Stimulated activated CD8-positive, alpha-beta memory T cell treated with anti-CD3 and anti-CD28 coated beads, Interleukin-15, amount 100 ng/mL, for 24 hours (primary cell): ENCODE data around the gene HORMAD1.
"Not testable (repeated sequence)": the region's sequence is repeated elsewhere in the genome, so short reads cannot be mapped to it uniquely, and the experiment has no call there.

Experiments
- DNase-seq: peaks from one replicate; pipeline ENCODE4 v3.0.0-alpha.2; 2020; ENCODE audit warnings: low read depth

HORMAD1 gene, protein sequence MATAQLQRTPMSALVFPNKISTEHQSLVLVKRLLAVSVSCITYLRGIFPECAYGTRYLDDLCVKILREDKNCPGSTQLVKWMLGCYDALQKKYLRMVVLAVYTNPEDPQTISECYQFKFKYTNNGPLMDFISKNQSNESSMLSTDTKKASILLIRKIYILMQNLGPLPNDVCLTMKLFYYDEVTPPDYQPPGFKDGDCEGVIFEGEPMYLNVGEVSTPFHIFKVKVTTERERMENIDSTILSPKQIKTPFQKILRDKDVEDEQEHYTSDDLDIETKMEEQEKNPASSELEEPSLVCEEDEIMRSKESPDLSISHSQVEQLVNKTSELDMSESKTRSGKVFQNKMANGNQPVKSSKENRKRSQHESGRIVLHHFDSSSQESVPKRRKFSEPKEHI

DNA sequence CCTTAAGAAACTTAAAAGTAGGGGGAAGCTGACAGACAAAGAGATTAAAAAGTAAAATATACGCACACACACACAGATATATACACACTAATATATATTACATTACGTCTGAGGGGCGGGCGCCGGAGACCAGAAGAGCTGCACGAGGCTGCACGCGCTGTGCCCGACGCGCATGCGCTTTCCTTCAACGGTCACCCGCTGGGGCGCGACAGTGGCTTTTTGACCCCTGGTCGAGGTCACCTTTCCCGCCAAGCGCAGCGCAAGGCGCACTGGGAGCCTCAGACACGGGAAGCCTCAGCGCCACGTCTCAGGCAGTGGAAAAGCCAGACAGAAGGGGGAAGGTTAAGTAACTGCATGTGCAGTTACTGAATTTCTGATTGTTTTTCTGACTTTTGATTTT, at the start of gene HORMAD1:
Gene HORMAD1, minus strand, starts transcription at position 193 of the 400 bp plus-strand sequence. CDS start 1,390 bp downstream, outside the sequence.
- DNase-seq, result no peak

DNA sequence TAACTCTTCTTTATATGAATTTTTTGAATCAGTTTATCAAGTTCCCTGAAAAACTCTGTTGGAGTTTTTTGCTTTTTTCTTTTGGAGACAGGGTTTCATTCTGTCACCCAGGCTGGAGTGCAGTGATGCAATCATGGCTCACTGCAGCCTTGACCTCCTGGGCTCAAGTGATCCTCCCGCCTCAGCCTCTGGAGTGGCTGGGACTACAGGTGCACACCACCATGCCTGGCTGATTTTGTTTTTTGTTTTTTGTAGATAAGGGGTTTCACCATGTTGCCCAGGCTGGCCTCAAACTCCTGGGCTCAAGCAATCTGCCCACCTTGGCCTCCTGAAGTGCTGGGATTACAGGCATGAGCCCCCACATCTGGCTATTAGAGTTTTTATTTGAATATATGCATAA, 47.0 kb upstream of the HORMAD1 start:
- DNase-seq, result not testable (repeated sequence)

DNA sequence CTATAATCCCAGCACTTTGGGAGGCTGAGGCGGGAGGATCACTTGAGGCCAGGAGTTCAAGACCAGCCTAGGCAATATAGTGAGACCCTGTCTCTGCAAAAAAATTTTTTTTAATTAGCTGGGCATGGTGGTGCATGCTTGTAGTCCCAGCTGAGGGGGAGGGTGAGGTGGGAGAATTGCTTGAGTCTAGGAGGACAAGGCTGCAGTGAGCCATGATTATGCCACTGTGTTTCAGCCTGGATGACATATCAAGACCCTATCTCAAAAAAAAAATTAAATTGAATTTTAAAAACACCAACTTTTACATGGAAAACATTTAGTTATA, 45.2 kb upstream of the HORMAD1 start:
- DNase-seq, result not testable (repeated sequence)

DNA sequence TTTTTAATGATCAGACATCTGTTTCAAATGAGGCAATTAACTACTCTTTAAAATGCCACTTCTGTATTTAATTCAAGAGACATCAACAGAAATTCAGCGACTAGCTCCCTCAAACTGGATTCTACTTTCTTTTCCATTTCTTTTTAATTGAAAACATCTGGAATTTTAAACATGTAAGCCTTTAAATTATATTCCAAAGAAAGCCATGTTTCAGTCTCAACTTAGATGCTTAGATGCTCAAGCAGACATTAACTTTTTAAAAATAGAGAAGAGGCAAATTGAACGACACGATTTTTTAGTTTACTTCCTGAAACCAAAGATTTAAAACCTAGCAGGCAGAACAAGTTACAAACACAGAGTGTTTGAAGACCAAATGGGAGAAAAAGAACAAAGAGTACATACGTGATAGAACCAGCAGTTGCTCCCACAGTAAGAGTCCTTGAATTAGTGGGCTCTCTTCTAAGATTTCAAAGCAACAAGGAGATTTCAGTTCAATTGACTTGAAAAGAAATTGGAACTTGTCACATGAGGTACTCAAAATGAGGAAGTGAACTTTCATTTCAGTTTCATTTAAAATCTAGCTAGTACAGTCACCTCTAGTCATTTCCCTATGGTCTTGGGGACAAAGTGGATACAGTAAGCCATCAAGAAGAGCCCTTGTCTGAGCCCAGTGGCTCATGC, 44.7 kb upstream of the HORMAD1 start, which contains the start of gene CTSS:
Gene CTSS, minus strand, starts transcription at position 483 of the 681 bp plus-strand sequence. CDS start 1,015 bp downstream, outside the sequence.
- DNase-seq, result no peak

DNA sequence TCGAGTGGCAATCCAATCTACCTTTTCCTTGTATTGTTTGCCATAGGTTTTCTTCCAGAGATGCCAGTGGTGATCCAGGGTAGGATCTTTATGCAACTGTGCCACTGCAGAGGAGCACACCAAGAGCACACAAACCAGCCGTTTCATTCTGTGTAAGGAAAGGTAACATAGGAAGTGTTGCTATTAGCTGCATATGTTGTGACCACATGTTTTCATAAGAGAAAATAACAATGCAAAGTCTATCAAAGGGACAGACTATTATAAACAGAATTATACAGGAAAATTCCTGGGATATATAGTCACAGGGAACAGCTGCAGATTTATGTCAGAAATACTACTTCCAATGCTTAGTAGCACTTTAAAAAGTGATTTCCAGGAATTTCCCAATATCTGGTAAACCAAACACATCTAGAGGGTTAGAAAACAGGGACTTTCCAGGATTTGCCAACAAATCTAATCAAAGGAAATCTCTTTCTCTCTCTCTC, 44.0 kb upstream of the HORMAD1 start:
- no peak for DNase-seq

DNA sequence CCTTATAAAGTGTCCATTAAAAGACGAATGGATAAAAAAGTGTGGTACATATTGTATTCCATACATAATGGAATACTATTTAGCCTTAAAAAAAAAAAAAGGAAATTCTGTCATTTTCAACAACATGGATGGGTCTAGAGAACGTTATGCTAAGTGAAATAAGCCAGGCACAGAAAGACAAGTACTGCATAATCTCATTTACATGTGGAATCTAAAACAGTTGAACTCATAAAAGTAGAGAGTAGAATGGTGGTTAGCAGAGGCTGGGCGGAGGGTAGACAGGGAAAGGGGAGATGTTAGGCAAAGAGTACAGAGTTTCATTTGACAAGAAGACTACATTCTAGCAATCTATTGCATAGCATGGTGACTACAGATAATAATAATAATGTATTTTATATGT, 42.3 kb upstream of the HORMAD1 start:
- no peak for DNase-seq

DNA sequence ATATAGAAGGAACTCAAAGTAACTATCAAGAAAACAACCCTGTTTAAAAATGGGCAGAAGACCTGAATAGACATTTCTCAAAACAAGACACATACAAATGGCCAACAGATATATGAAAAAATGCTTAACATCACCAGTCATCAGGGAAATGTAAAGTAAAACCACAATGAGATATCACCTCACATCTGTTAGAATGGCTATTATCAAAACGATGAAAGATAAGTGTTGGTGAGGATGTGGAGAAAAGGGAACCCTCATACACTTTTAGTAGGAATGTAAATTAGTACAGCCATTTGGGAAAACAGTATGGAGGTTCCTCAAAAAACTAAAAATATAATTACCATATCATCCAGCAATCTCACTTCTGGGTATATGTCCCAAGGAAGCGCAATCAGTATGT, 41.9 kb upstream of the HORMAD1 start:
- no peak for DNase-seq

DNA sequence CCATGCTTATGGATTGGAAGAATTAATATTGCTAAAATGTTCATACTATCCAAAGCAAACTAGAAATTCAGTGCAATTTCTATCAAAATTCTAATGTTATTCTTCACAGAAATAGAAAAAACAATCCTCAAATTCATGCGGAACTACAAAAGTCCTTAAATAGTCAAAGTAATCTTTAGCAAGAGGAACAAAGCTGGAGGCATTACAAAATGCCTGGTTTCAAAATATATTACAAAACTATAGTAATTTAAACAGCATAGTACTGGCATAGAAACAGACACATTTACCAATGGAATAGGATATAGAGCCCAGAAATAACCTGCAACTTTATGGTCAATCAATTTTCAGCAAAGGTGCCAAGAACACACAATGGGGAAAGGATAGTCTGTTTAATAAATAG, 41.1 kb upstream of the HORMAD1 start:
- DNase-seq, result no peak

DNA sequence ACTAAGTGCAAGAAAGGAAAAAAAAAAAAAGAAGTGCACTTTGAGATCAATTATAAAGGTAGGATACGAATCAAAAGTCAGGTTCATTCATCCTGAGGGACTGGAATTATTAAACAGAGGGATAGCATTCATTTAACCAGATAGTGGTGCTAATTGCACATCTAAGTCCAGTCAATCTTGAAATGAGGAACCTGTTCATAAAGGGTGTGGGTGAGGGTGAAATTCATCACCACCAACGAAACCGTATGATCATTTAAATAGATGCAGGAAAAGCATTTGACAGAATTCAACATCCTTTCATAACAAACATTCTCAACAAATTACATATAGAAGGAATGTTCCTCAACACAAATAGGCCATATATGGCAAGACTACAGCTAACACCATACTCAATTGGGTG, 39.3 kb upstream of the HORMAD1 start:
- DNase-seq, result no peak

DNA sequence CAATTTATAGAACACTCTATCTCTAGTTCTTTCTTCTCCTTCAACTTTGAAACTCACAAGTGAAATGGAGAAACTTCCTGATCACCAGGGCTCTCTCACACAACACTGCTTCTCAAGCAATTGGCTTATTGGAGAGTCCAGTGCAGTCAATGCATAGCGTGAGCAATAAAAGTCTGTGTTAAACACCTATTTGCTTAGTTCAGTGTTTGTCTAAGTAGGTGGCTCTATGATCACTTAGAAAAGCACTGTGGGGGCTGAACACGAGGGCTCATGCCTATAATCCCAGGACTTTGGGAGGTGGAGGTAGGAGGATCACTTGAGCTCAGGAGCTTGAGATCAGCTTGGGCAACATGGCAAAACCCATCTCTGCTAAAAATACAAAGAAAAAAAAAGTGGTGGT, 32.7 kb upstream of the HORMAD1 start:
- DNase-seq, result no peak

DNA sequence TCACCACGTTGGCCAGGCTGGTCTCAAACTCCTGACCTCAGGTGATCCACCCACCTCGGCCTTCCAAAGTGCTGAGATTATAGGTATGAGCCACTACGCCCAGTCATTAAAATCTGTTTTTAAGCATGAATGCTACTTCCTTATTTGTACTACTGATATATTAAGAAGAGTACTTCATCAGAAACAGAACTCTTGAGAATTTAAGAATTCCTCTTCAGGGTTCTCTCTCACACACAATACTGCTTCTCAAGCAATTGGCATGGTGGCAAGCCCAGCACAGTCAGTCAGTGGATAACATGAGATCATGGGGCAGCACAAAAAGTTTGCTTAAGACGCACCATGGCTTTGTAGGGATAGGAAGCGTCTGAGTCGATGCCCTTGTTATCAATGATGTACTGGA, 30.7 kb upstream of the HORMAD1 start:
- no peak for DNase-seq

DNA sequence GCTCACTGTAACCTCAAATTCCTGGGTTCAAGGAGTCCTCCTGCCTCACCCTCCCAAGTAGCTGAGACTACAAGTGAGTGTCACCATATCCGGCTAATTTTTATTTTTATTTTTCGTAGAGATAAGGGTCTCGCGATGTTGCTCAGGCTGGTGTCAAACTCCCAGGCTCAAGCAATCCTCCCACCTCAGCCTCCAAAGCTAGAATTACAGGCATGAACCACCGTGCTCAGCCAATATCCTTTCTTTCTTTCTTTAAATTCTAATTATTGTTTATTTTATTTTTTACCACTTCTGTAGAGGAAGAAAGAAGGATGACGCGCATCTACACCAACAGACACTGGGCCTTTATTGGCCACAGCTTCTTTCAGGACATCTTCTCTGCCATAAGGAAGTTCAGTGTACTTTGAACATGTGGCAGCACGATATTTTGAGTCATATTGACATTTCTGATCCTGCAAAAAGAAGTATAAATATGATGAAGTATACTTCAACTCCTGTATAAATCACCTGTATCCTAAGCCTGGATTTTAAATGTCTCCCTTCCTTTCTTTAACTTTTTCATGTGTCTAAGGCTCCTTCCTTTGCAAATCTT, 29.1 kb upstream of the HORMAD1 start:
- no peak for DNase-seq

DNA sequence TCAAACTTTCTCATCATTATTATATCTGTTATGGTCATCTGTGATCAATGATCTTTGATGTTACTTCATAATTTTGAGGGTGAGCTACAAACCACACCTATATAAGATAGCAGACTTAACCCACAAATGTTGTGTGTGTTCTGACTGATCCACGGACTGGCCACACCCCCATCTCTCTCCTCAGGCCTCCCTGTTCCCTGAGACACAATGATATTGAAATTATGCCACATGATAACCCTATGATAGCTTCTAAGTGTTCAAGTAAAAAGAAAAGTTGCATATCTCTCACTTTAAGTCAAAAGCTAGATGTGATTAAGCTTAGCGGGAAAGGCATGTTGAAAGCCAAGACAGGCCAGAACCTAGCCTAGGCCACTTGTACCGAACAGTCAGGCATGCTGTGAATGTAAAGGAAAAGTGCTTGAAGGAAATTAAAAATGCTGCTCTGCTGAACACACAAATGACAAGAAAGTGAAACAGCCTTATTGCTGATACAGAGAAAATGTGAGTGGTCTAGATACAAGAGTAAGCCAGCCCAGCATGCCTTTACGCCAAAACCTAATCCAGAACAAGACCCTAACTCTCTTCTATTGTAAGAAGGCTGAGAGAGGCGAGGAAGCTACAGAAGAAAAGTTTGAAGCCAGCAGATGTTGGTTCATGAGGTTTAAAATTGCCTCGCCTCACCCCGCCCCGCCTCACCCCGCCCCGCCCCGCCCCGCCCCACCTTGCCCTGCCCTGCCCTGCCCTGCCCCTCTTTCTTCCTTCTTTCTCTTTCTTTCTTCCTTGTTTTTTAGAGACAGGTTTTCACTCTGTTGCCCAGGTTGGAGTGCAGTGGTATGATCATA, 28.4 kb upstream of the HORMAD1 start:
- DNase-seq, result no peak

DNA sequence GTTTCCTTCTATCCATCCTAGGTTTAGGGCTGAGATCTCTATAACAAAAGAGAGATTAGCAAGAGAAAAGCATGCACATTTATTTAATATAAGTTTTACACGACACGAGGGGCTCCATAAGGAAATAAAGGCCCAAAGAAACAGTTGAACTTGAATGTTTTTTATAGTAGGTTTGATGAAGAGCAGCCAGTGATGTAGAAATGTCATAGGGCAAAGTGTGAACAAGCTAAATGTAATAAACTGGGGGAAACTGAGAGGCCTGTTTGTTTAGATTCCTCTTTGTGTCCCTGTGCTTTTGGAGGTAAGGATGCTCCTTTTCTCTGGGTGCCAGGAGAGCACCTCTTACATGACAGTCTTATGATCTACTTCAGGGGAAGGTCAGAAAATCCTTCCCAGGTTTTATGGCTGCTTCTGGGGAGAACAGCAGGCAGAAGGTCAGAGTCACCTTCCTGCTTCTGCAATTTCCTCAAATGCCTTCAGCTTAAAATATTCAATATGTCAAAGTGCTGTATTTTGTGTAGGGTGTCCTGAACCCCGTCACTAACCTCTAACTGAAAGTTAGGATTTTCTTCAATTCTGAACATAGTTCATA, 9.5 kb upstream of the HORMAD1 start:
- DNase-seq, result no peak

DNA sequence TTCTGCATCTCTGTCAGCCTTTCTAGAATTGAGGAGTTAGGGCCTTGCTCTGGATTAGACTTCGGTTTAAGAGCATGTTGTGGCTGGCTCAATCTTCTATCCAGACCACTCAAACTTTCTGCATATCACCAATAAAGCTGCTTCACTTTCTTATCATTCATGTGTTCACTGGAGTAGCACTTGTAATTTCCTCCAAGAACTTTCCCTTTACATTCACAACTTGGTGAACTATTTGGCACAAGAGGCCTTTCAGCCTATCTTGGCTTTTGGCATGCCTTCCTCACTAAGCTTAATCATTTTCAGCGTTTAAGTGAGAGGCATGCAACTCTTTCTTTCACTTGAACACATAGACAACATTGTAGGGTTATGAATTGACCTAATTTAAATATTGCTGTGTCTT, 3.6 kb upstream of the HORMAD1 start:
- DNase-seq, result no peak

DNA sequence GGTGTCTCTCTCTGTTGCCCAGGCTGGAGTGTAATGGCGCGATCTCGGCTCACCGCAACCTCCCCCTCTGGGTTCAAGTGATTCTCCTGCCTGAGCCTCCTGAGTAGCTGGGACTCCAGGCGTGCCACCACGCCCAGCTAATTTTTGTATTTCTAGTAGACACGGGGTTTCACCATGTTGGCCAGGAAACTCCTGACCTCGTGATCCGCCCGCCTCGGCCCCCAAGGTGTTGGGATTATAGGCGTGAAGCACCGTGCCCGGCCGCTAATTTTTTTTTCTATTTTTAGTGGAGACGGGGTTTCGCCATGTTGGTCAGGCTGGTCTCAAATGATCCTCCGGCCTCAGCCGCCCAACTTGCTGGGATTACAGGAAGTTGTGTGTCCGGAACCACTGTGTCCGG, 597 bp downstream of the HORMAD1 start:
- no peak for DNase-seq

DNA sequence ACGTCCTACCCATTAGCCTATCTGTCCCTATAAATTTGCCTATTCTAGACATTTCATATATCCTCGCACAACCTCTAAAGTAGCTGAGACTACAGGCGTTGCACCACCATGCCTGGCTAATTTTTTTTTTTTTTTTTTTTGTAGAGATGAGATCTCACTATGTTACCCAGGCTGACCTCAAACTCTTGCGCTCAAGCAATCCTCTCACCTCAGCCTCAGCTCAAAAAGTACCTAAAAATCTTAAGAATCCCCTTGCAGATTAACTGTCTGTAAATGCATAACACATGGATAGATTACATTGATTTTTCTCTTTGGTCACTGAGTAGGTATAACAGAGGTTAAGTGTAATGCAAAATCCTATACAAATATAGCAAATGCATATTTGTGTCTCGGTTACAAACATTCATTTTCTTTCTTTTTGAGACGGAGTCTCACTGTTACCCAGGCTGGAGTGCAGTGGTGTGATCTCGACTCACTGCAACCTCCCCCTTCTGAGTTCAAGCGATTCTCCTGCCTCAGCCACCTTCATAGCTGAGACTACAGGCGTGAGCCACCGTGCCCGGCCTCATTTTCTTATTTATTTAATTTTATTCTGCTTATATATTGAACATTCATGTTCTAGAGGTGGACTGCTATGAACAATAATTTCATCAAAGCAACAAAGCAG, 2.3 kb downstream of the HORMAD1 start:
- DNase-seq, result no peak

DNA sequence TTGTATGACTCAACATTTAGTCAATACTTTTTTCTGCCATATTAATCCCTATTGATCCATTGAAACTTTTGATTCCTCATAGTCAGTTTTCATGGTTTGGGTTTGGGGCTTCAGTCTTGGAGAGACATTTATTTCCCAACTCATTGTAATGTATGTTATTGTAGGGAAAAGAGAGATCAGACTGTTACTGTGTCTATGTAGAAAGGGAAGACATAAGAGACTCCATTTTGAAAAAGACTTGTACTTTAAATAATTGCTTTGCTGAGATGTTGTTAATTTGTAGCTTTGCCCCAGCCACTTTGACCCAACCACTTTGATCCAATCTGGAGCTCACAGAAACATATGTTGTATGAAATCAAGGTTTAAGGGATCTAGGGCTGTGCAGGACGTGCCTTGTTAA, 11.7 kb downstream of the HORMAD1 start:
- not testable (repeated sequence) for DNase-seq

DNA sequence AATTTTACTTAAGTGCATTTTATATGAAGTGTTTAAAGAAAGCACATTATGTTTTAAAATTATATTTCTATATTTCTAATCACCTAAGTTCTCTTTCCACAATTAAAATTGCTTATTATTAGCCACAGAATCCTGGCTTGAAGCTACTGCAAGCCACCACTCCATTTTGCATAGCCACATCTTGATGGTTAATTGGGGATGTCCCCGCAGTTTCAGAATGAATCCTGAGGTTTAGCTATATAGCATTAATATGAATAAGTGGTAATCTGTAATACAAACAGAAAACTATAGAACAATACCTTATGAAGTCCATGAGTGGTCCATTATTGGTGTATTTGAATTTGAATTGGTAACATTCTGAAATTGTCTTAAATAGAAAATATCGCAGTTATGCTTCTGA, 12.1 kb downstream of the HORMAD1 start:
- no peak for DNase-seq

DNA sequence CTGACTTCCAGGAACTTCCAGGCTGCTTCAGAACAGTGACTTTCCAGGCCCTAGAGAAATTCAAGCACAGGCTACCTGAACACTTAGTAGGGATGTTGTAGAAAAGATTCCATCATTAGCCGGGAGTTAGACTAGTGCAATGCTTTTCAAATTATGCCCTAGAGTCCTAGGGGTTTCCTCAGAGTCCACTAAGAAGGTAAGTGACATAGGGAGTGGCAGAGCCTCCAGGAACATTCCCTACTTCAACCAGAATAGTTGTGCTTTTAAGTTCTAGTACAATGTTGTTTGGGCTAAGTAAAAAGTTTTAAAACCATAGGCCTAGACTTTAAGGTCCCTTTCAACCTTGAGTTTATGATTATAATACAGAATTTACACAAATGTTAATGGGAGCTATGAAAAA, 14.6 kb downstream of the HORMAD1 start:
- DNase-seq, result no peak

DNA sequence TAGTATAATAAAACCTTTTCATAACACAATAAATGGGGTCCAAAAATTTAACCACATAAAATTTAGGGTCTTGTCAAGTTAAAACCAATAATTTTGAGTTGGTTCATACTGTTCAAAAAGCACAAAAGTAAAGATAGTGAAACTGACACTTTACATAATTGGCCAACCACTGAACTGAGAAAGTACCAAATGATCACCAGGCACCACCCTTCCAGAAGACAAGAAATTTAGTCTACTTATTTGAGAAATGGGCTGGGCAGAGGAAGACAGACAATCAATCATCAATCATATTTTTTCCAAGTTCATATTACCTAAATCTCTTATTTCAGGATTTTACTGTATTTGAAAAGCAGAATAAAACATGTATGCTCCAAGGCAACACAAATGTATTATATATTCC, 17.3 kb downstream of the HORMAD1 start:
- DNase-seq, result no peak
